GM19193 (cell line): ENCODE data around the gene CST4.

Experiments used
- POLR2A ChIP-seq: IDR thresholded peaks from 4 replicates; pipeline ENCODE4 v1.6.1; 2011; ENCODE audit not compliant: insufficient read depth, insufficient read length; ENCODE audit errors: extremely low read depth

The CST4 gene

GRCh38 chr20:23646106-23646873 is 42.5 kb downstream of the CST4 start:
- no peak for TF ChIP-seq POLR2A

GRCh38 chr20:23645575-23645974 is 43.3 kb downstream of the CST4 start:
- no peak for TF ChIP-seq POLR2A

- no peak for TF ChIP-seq POLR2A
Observed at GRCh38 chr20:23644164-23644563, 44.7 kb downstream of the CST4 start.

- TF ChIP-seq POLR2A: no peak
Observed at GRCh38 chr20:23643659-23644058, 45.2 kb downstream of the CST4 start.

GRCh38 chr20:23641936-23642751 is 46.7 kb downstream of the CST4 start:
- no peak for TF ChIP-seq POLR2A

GRCh38 chr20:23640671-23641667 is 47.9 kb downstream of the CST4 start:
- TF ChIP-seq POLR2A: no peak

- no peak for TF ChIP-seq POLR2A
Observed at GRCh38 chr20:23640018-23640601, 48.7 kb downstream of the CST4 start.

- TF ChIP-seq POLR2A: no peak
Observed at GRCh38 chr20:23639490-23639958, 49.3 kb downstream of the CST4 start.

GRCh38 chr20:23638309-23638708 is 50.5 kb downstream of the CST4 start:
- no peak for TF ChIP-seq POLR2A

GRCh38 chr20:23637282-23638221 is 51.3 kb downstream of the CST4 start, which contains the start of gene CST3:
Gene CST3, minus strand, starts transcription at chr20:23637955. Its CDS starts 93 bp downstream, at chr20:23637862.
- TF ChIP-seq POLR2A: peak; percentile 75

GRCh38 chr20:23636908-23637281 is 51.9 kb downstream of the CST4 start:
- TF ChIP-seq POLR2A: no peak

- no peak for TF ChIP-seq POLR2A
Observed at GRCh38 chr20:23636182-23636907, 52.5 kb downstream of the CST4 start.
